Bronchial epithelial cell (primary cell): ENCODE measurements around the gene KAZN. TPM values are rescaled to one million over a fixed set of nuclear protein-coding genes. Genes with fewer than 3 reads are reported as not detected.

ENCODE experiments used
- DNase-seq: peaks from one replicate; pipeline ENCODE4 v3.0.0-alpha.2; 2010; ENCODE audit warnings: low read depth
- FAIRE-seq: peaks from 2 replicates; lab custom pipeline; 2011; peaks lifted over from hg19 to GRCh38; lab: Jason Lieb, UNC
- H3K27me3 ChIP-seq: 2 replicates; pipeline ENCODE4 v1.5.1; 2011; ENCODE audit warnings: low read length; ENCODE audit not compliant: control insufficient read depth, insufficient read depth
- H3K36me3 ChIP-seq: 2 replicates; pipeline ENCODE4 v1.5.1; 2011; ENCODE audit warnings: low read length; ENCODE audit not compliant: control insufficient read depth, insufficient read depth
- H3K4me3 ChIP-seq: 2 replicates; pipeline ENCODE4 v1.5.1; 2011; ENCODE audit warnings: mild to moderate bottlenecking, low read depth, low read length, control low read depth
- CTCF ChIP-seq: IDR thresholded peaks from 2 replicates; pipeline ENCODE4 v1.5.1; 2011; ENCODE audit warnings: mild to moderate bottlenecking, moderate library complexity, low read length, control low read depth, inconsistent platforms; ENCODE audit not compliant: insufficient read depth, severe bottlenecking
- total RNA-seq: library from RNA; depleted of rRNA; stranded (reverse); fragments of >200 nt; gene quantifications from 2 replicates; pipeline ENCODE4 v1.2.1, GENCODE V29; 2014

Gene KAZN
- total RNA-seq, 1 donor from 2014 or later, result 4.7 TPM

DNA sequence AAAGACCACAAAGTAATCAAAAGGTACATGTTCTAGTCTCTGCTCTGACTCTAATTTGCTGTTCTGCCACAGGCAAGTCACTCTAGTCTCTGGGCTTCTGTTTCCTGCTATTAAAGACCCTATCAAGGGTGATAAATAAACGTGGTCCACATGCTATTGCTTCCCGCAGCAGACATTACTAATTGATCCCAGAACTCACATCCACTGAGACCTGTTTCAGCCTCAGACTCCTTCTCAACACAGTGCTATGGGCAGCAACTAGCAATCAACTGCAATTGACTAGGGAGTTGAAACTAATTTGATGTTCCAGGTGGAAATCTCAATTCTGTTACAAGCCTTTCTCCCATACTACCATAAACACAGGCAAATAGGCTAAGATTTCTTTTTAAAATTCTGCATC lies 150.5 kb downstream of the KAZN start:
- no peak for FAIRE-seq
- Histone ChIP-seq H3K36me3 (no peaks in the 10 kb centered on the region), H3K4me3 (no peak overlapping the region), H3K27me3 (no peaks in the 10 kb centered on the region)
- no peak for DNase-seq
- TF ChIP-seq CTCF, result no peak

DNA sequence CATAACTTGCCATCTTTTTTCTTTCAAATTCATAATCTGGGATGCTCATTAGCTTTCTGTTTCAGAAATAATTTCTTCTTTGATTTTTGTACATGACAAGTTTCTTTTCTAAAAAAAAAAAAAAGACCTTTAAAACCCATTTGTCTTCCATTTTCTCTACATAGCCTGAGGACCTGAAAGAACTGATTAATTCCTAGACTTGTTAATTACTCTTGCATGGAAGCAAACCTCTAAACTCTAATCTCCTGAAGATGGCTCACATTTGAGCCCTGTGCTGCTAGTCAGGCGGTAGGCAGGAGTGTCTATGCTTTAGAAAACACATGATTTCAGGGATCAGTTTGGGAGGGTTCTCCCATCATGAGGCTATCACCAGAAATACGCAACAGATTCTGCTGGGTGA lies 152.0 kb downstream of the KAZN start:
- no peak for TF ChIP-seq CTCF
- no peak for FAIRE-seq
- Histone ChIP-seq H3K27me3 (no peaks in the 10 kb centered on the region), H3K4me3 (no peak overlapping the region), H3K36me3 (no peaks in the 10 kb centered on the region)
- no peak for DNase-seq

DNA sequence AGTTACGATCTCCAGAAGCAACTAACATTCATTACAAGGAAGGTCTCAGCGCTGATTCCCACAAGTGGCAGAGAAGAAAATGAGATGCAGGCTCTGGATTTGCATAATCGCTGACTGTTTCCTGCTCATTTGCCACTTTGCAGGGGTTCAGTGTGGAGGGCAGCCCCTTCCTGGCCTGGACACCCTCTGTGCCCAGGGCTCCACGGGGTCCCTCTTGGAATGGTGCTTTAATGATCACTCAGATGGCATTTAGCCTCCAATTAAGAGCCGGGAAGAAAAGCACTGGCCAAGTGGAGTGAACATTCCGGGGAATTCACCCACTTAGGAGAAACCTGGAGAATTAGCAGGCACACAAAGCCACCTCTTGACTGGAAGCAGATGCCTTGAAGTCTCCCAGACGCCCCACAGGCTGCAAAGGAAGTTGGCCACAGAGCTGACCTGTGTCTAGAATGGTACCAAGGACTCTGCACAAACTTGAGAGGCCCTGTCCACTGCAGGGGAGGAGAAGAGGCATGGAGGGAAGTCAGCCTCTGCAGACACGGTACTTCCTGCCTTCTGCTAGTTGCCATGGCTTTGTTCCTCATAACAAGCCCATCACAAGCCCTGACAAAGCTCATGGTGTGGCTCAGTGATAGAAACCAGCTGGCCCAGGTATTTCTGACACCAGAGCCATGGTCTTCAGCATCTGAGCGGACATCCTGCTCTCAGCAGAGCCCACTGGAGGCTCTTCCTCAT lies 157.2 kb downstream of the KAZN start:
- TF ChIP-seq CTCF, result no peak
- Histone ChIP-seq H3K27me3 (no peaks in the 10 kb centered on the region), H3K36me3 (no peaks in the 10 kb centered on the region), H3K4me3 (no peak overlapping the region)
- peak; percentile 55 for DNase-seq
- no peak for FAIRE-seq

DNA sequence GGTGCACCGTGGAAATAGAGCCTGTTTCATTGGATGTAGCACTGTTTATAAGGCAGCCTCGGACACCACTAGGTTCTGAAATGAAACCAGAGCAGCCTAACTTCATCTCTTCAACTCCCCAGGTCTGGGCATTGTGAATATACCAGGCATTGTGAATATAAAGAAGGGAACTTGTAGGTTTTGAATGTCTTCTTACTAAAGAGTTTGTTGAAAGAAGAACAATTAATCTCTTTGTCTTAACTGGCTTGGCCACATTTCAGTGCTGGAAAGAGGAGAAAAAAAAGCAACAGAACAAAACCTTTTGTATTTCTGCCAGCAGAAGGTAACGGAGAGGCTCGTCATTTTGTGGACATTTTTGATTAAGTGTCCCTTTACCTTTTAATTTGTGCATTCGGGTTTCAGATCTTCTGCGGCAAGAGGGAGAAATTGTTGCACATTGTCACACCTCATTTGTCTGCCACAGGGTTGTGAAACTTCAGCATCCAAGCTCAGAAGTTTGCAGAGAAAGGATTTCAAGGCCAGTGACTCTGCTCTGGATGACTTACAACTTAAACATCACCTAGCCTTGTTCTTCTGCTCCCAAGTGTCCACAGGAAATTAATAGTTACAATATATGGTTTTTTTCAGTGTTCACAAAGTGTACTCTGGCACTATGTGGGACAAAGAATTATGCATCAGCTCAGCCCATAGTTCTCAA lies 158.3 kb downstream of the KAZN start:
- FAIRE-seq, result no peak
- TF ChIP-seq CTCF, result no peak
- DNase-seq, result no peak
- H3K36me3 ChIP-seq, result no peaks in the 10 kb centered on the region
- no peaks in the 10 kb centered on the region for H3K27me3 ChIP-seq
- no peak overlapping the region for H3K4me3 ChIP-seq

GRCh38 chr1:14757286-14757625 lies 158.8 kb downstream of the KAZN start:
- no peak for FAIRE-seq
- Histone ChIP-seq H3K4me3 (no peak overlapping the region), H3K36me3 (no peaks in the 10 kb centered on the region), H3K27me3 (no peaks in the 10 kb centered on the region)
- peak; percentile 11 for DNase-seq
- no peak for TF ChIP-seq CTCF
